GM12801 (cell line): ENCODE data around the gene MTHFSD.

Experiments used
- CTCF ChIP-seq: IDR thresholded peaks from one replicate; pipeline ENCODE4 v1.5.1; 2011; ENCODE audit warnings: control low read depth; ENCODE audit not compliant: insufficient read length; ENCODE audit errors: extremely low read depth

MTHFSD gene

GRCh38 chr16:86570558-86571529 lies 15.8 kb upstream of the MTHFSD start:
- TF ChIP-seq CTCF: no peak

DNA sequence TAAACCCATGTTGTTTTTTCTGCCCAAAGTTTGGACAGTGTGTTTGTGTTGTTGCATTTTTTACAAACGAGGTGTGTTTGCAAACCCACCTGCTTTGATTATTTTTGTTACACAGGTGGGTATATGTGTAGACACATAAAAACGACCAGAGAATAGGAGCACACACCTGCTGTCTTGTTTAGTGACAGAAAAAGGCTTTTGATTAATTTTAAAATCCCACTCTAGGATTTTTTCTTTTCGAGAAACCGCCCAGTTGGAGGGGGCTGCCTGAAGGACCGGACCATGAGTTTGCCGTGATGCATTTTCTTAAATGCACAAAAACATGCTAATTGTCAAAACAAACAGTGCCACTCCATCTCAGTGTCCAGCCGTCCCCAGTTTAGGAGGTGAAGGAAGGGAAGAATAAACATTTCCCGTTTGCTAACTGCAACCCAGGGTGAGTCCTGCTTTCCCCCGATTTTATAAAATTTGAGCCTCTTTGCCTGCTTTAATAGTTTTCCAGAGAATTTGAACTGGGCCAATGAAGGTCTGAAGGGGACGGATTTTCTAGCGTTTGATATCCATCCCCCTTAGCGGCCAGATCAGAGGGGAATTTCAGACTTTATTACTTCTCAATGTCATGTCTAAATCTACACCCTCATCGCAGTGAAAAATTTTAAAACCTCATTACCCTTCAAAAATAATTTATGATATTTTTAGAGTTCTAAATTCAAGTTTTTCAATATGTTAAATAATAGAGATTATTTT lies 14.8 kb upstream of the MTHFSD start:
- TF ChIP-seq CTCF: no peak

DNA sequence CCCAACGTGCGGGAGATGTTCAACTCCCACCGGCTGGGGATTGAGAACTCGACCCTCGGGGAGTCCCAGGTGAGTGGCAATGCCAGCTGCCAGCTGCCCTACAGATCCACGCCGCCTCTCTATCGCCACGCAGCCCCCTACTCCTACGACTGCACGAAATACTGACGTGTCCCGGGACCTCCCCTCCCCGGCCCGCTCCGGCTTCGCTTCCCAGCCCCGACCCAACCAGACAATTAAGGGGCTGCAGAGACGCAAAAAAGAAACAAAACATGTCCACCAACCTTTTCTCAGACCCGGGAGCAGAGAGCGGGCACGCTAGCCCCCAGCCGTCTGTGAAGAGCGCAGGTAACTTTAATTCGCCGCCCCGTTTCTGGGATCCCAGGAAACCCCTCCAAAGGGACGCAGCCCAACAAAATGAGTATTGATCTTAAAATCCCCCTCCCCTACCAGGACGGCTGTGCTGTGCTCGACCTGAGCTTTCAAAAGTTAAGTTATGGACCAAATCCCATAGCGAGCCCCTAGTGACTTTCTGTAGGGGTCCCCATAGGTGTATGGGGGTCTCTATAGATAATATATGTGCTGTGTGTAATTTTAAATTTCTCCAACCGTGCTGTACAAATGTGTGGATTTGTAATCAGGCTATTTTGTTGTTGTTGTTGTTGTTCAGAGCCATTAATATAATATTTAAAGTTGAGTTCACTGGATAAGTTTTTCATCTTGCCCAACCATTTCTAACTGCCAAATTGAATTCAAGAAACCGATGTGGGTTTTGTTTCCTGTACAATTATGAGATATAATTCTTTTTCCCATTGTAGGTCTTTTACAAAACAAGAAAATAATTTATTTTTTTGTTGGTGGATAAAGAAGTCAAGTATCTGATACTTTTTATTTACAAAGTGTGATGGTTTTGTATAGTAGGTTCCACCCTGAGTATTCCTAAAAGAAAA lies 13.9 kb upstream of the MTHFSD start:
- TF ChIP-seq CTCF: no peak

- no peak for TF ChIP-seq CTCF
These were observed 12.9 kb upstream of the MTHFSD start for GRCh38 chr16:86567701-86568581.

DNA sequence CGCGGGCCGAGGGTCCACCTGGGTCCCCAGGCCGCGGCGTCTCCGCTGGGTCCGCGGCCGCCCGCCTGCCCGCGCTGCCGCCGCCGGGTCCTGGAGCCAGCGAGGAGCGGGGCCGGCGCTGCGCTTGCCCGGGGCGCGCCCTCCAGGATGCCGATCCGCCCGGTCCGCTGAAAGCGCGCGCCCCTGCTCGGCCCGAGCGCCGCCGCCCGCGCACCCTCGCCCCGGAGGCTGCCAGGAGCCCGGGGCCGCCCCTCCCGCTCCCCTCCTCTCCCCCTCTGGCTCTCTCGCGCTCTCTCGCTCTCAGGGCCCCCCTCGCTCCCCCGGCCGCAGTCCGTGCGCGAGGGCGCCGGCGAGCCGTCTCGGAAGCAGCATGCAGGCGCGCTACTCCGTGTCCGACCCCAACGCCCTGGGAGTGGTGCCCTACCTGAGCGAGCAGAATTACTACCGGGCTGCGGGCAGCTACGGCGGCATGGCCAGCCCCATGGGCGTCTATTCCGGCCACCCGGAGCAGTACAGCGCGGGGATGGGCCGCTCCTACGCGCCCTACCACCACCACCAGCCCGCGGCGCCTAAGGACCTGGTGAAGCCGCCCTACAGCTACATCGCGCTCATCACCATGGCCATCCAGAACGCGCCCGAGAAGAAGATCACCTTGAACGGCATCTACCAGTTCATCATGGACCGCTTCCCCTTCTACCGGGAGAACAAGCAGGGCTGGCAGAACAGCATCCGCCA lies 12.1 kb upstream of the MTHFSD start:
- no peak for TF ChIP-seq CTCF

DNA sequence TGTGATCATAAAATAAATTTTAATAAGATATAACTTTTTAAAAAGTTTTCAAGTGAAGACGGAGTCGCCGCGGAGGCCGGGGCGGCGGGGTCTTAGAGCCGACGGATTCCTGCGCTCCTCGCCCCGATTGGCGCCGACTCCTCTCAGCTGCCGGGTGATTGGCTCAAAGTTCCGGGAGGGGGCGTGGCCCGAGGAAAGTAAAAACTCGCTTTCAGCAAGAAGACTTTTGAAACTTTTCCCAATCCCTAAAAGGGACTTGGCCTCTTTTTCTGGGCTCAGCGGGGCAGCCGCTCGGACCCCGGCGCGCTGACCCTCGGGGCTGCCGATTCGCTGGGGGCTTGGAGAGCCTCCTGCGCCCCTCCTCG lies 11.5 kb upstream of the MTHFSD start, which contains the start of gene FOXC2:
Gene FOXC2 (plus strand): TSS at position 229 of the 365 bp plus-strand sequence. CDS start 507 bp downstream, outside the sequence.
- no peak for TF ChIP-seq CTCF
